HCT116 (cell line): ENCODE results near the gene SDE2.

Experiments
- POLR2A ChIP-seq: IDR thresholded peaks from 2 replicates; pipeline ENCODE4 v1.7.0; 2011; ENCODE audit warnings: borderline replicate concordance; ENCODE audit not compliant: insufficient read depth, insufficient read length; ENCODE audit errors: extremely low read depth
- SRF ChIP-seq: IDR thresholded peaks from 2 replicates; pipeline ENCODE4 v1.6.1; 2012; ENCODE audit warnings: low read depth

DNA sequence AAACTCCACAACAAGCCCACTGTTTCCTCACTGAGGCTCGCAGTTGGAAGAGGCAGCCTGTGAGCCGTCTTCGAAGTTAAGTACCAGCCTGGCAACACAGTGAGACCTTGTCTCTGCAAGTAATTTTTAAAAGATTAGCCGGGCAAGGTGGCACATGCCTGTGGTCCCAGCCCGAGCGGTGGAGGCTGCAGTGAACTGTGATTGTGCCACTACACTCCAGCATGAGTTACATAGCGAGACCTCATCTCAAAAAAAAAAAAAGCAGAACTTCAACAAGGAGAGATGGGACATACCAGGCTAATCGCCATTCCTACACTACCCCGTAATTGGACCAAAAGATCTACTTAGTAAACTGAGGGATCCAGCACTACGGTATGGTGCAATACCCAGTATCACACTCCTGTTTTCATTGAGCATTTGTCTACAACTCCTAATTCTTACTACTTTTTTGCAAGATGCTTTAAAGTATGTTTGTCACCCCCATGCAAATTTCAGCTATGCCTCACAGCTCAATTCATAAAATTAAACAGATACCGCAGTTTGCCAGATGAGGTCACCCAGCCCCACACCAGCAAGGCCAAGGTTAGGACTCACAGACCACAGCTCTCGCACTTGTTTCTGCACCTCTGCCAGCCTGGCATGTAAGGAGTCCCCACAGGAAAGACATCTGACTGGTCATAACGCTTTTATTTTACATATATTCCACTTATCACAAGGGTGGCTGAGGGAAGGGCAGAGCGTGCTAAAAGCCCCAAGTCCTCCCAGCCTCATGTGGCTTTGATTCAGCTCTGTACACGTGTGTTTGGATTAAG lies 21.0 kb downstream of the SDE2 start:
- TF ChIP-seq POLR2A (no peak), SRF (no peak)
